K562 (cell line): ENCODE measurements around the gene PRRG1. TPM values are rescaled to one million over a fixed set of nuclear protein-coding genes. Genes with fewer than 3 reads are reported as not detected.

Source experiments
- ATAC-seq: fragments of 200-7000 bp; cut with Tn5 transposase; 3 replicates; pipeline ENCODE4 v1.9.1; 2020; ENCODE audit warnings: moderate library complexity
- BruUV-seq: library from RNA; stranded (reverse); fragments of 400-500 nt; replicated peaks from 2 replicates; lab custom pipeline; 2021; lab: Mats Ljungman, UMichigan
- CTCF ChIA-PET: fragments of 300-600 bp; formaldehyde crosslinking; extraction: SDS; loops from one replicate; lab custom pipeline; 2021; ENCODE audit warnings: low intra/inter-chr PET ratio; lab: Yijun Ruan, JAX
- POLR2A ChIA-PET: fragments of 300-600, 350-650 bp; sonication (Branson Sonifier 250); formaldehyde crosslinking; extraction: SDS; loops from one replicate; lab custom pipeline; 2021; ENCODE audit warnings: antibody characterized with exemption, inconsistent platforms; lab: Yijun Ruan, JAX
- DNase-seq, 4 experiments: peaks; one replicate each; pipeline versions ENCODE4 v3.0.0 to v3.0.0-alpha.2; 2011 to 2018; ENCODE audit warnings: low spot score in 3 of 4, mixed read lengths in 3 of 4; ENCODE audit errors: extremely low read depth in 1 of 4
- FAIRE-seq: peaks from 2 replicates; lab custom pipeline; 2011; peaks lifted over from hg19 to GRCh38; lab: Jason Lieb, UNC
- H2AFZ ChIP-seq: 2 replicates; pipeline ENCODE4 v1.6.0; 2011; ENCODE audit warnings: low read depth, low read length, control low read depth, inconsistent platforms
- H3K27ac ChIP-seq: fragments of 200-600 bp; 3 replicates; pipeline ENCODE4 v1.8.0; 2011; ENCODE audit warnings: low read depth, mild to moderate bottlenecking, control low read depth, inconsistent platforms, low read length, moderate library complexity, mixed read lengths; ENCODE audit errors: extremely low read depth
- H3K27me3 ChIP-seq, 2 experiments: fragments of 300-600 bp in 1 of 2; 2 replicates in 1 of 2; 3 replicates in 1 of 2; pipeline versions ENCODE4 v1.6.0 to v1.8.0; 2011; ENCODE audit warnings: inconsistent platforms in 2 of 2, low read length in 2 of 2, mild to moderate bottlenecking in 1 of 2, mixed read lengths in 1 of 2, moderate library complexity in 1 of 2; ENCODE audit not compliant: control insufficient read depth in 2 of 2, insufficient read depth in 2 of 2
- H3K36me3 ChIP-seq: fragments of 300-600 bp; 3 replicates; pipeline ENCODE4 v1.8.0; 2011; ENCODE audit warnings: mild to moderate bottlenecking, low read length, inconsistent platforms; ENCODE audit not compliant: control insufficient read depth, insufficient read depth
- H3K4me1 ChIP-seq, 2 experiments: fragments of 200-600 bp in 1 of 2; replicated peaks in 1 of 2; 2 replicates in 1 of 2; 3 replicates in 1 of 2; pipeline versions ENCODE4 v1.5.1 to v1.8.0; 2011; ENCODE audit warnings: inconsistent platforms in 2 of 2, low read length in 2 of 2, mild to moderate bottlenecking in 1 of 2, mixed read lengths in 1 of 2, moderate library complexity in 1 of 2; ENCODE audit not compliant: control insufficient read depth in 2 of 2, insufficient read depth in 2 of 2
- H3K4me2 ChIP-seq: 2 replicates; pipeline ENCODE4 v1.6.1; 2011; ENCODE audit warnings: low read length, control low read depth, inconsistent platforms, mixed read lengths; ENCODE audit not compliant: insufficient read depth
- H3K4me3 ChIP-seq: fragments of 200-600 bp; sonication (generic), shearing (Covaris generic); 2 replicates; pipeline ENCODE4 v1.5.1; 2016; ENCODE audit warnings: control low read depth, inconsistent platforms
- H3K79me2 ChIP-seq: fragments of 200-600 bp; 3 replicates; pipeline ENCODE4 v1.8.0; 2011; ENCODE audit warnings: low read length, inconsistent platforms; ENCODE audit not compliant: control insufficient read depth, insufficient read depth
- H3K9ac ChIP-seq, 2 experiments: 2 replicates each; pipeline versions ENCODE4 v1.6.0 to v1.6.1; 2011; ENCODE audit warnings: low read depth in 2 of 2, low read length in 2 of 2, control low read depth in 1 of 2, inconsistent platforms in 1 of 2, mild to moderate bottlenecking in 1 of 2, mixed read lengths in 1 of 2; ENCODE audit not compliant: insufficient read depth in 1 of 2
- H3K9me1 ChIP-seq: one replicate; pipeline ENCODE4 v1.6.0; 2011; ENCODE audit warnings: inconsistent platforms, mild to moderate bottlenecking, low read length, moderate library complexity; ENCODE audit not compliant: control insufficient read depth, insufficient read depth
- H3K9me3 ChIP-seq: replicated peaks from 2 replicates; pipeline ENCODE4 v1.5.1; 2011; ENCODE audit warnings: low read depth, low read length, inconsistent platforms; ENCODE audit not compliant: control insufficient read depth, insufficient read depth
- H4K20me1 ChIP-seq: replicated peaks from 2 replicates; pipeline ENCODE4 v1.6.1; 2011; ENCODE audit warnings: low read length, inconsistent platforms, mixed read lengths; ENCODE audit not compliant: control insufficient read depth, insufficient read depth
- CBFA2T3 ChIP-seq: fragments of 450-650 bp; IDR thresholded peaks from 2 replicates; pipeline ENCODE4 v1.6.1; 2017
- CEBPB ChIP-seq: fragments of 450-650 bp; IDR thresholded peaks from 2 replicates; pipeline ENCODE4 v1.6.1; 2016; ENCODE audit warnings: missing genetic modification characterization, missing compliant biosample characterization
- ESRRB ChIP-seq: fragments of 250-450 bp; sonication (Bioruptor Pico); IDR thresholded peaks from 2 replicates; pipeline ENCODE4 v1.5.0; 2020; ENCODE audit warnings: mild to moderate bottlenecking, moderate library complexity, borderline replicate concordance
- ILK ChIP-seq: fragments of 450-650 bp; IDR thresholded peaks from 2 replicates; pipeline ENCODE4 v1.6.1; 2016; ENCODE audit warnings: missing genetic modification characterization, low read depth, mild to moderate bottlenecking, missing compliant biosample characterization, moderate library complexity, borderline replicate concordance
- NFRKB ChIP-seq: fragments of 450-650 bp; IDR thresholded peaks from 2 replicates; pipeline ENCODE4 v1.6.1; 2016; ENCODE audit warnings: low read depth
- RBM25 ChIP-seq: fragments of 200-400 bp; formaldehyde crosslinking; IDR thresholded peaks from 2 replicates; pipeline ENCODE4 v1.6.1; 2018; ENCODE audit warnings: low read length, low read depth, moderate library complexity; ENCODE audit not compliant: severe bottlenecking
- SRSF9 ChIP-seq: fragments of 200-400 bp; formaldehyde crosslinking; IDR thresholded peaks from 2 replicates; pipeline ENCODE4 v1.6.1; 2017; ENCODE audit warnings: low read depth, low read length, borderline replicate concordance
- ZNF165 ChIP-seq: fragments of 250-450 bp; sonication (Bioruptor Pico); IDR thresholded peaks from 2 replicates; pipeline ENCODE4 v1.4.0; 2020; ENCODE audit warnings: borderline replicate concordance
- WGBS: fragments of 100-300 bp; shearing (Covaris generic); methylation state at CpG from one replicate; pipeline ENCODE4 v1.1.6; 2016; ENCODE audit warnings: low coverage, mixed read lengths; ENCODE audit not compliant: insufficient coverage; ENCODE audit errors: missing lambda C conversion rate; 5-methylcytosine and 5-hydroxymethylcytosine counted together
- in situ Hi-C: fragments of 300-500 bp; cut with MboI; formaldehyde crosslinking; loops from 4 replicates; pipeline ENCODE4 v1.15.0; 2018; ENCODE audit warnings: inconsistent platforms, mixed read lengths
- intact Hi-C: fragments of 100-400 bp; cut with micrococcal nuclease; formaldehyde crosslinking; loops from 2 replicates; pipeline ENCODE4 v1.14.2; 2022
- polyA plus RNA-seq, 8 experiments: library from polyadenylated mRNA; depleted of rRNA in 4 of 8; stranded (reverse) in 5 of 8; unstranded in 3 of 8; fragments of >200 nt; fragmentation: Nextera tagmentation in 2 of 8; fragmentation: Illumina TruSeq in 1 of 8; extraction: Ambion mirVana in 2 of 8; extraction: Trizol in 1 of 8; gene quantifications; 2 replicates each; pipeline versions ENCODE4 v1.2.1 to v1.2.3, GENCODE V29; 2011 to 2014; ENCODE audit warnings: inconsistent platforms in 1 of 8, missing spikeins in 1 of 8
- total RNA-seq, 7 experiments: library from RNA; depleted of rRNA in 6 of 7; stranded (reverse); fragments of >200 nt in 6 of 7; fragmentation: Illumina TruSeq in 2 of 7; extraction: Trizol in 2 of 7; gene quantifications; 2 replicates each; pipeline versions ENCODE4 v1.2.1 to v1.2.3, GENCODE V29; 2011 to 2021; ENCODE audit warnings: low replicate concordance in 1 of 7
- TF ChIP-seq, protein P1 (sequence below), 2 experiments: fragments of 450-650 bp; IDR thresholded peaks; 2 replicates each; pipeline ENCODE4 v1.6.1; 2016; ENCODE audit warnings: mild to moderate bottlenecking in 2 of 2, borderline replicate concordance in 1 of 2, low read depth in 1 of 2, moderate library complexity in 1 of 2

Gene PRRG1
- total and polyA plus RNA-seq, 9 of the 15 experiments (the other 6 are each of a cell fraction or from before 2014, with no cell fraction given), result 1.7 to 11.8 (median 4.2) TPM

DNA sequence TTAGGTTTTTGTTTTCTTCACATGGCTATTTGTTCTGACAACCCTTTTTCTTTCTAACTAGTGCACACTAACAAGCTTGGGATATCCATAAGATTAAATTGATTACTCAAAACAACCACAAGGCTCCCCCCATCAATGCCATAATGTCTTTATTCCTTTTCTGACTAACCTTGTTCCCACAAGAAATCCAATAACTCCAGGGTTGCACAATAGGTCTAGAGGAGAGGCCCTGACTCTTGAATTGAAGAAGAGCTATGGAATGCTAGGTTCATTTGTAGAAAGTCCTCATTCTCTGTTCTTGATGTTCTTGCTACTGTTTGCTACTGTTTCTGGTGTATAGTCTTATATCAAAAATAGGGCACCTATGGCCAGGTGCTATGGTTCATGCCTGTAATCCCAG is 71.0 kb downstream of the PRRG1 start:
- Histone ChIP-seq H3K36me3 (no peaks in the 10 kb centered on the region), H4K20me1 (no peaks in the 10 kb centered on the region), H3K4me3 (no peak overlapping the region), H3K27me3 (no peaks in the 10 kb centered on the region), H3K9me1 (no peaks in the 10 kb centered on the region), H3K27ac (no peak overlapping the region), H3K9me3 (no peaks in the 10 kb centered on the region), H3K79me2 (no peaks in the 10 kb centered on the region), H3K9ac (no peak overlapping the region), H3K4me2 (no peak overlapping the region), H2AFZ (no peak overlapping the region), H3K4me1 (no peaks in the 10 kb centered on the region)
- ChIA-PET POLR2A (no interaction called here), CTCF (no interaction called here)
- TF ChIP-seq ESRRB (CRISPR knock-in tag) (no peak), NFRKB (no peak), CEBPB (tag) (0 out of 2 replicates have a peak, but pooled peaks have one; percentile 14)
- intact Hi-C loops, result no loop called here
- DNase-seq (no peak), FAIRE-seq (no peak), ATAC-seq (no peak)
- in situ Hi-C loops, result no loop called here
- no TSS peak for BruUV-seq

DNA sequence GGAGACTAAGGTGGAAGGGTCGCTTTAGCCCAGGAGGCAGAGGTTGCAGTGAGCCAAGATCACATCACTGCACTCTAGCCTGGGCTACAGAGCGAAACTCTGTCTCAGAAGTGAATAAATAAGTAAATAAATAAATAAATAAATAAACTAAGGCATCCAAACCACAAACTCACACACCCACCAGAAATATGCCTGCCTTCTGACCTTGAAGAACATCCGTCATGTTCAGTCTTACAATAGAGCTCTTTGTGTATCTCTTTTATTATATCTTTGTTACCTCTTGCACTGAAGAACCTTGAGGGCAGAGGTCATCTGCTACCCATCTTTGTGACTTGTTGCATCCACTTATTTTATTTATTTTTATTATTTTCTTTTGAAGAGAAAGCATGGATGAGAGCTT is 71.6 kb downstream of the PRRG1 start:
- intact Hi-C loops (no loop called here), in situ Hi-C loops (no loop called here)
- no TSS peak for BruUV-seq
- Histone ChIP-seq H4K20me1 (no peaks in the 10 kb centered on the region), H3K9me3 (no peaks in the 10 kb centered on the region), H3K79me2 (no peaks in the 10 kb centered on the region), H3K27ac (no peak overlapping the region), H3K4me2 (no peak overlapping the region), H3K9ac (no peak overlapping the region), H3K4me1 (no peaks in the 10 kb centered on the region), H3K27me3 (no peaks in the 10 kb centered on the region), H3K4me3 (no peak overlapping the region), H3K36me3 (no peaks in the 10 kb centered on the region), H3K9me1 (no peaks in the 10 kb centered on the region), H2AFZ (no peak overlapping the region)
- ChIA-PET CTCF (no interaction called here), POLR2A (interaction anchor here (1.5 kb wide), 1 partner anchor 26 kb away, joined by 4 read pairs; no protein-coding TSS in a partner anchor)
- 65% methylated on average over 3 of the region's 3 CpGs for WGBS
- ATAC-seq (no peak), FAIRE-seq (no peak), DNase-seq (no peak)
- no peak for TF ChIP-seq ILK (tag)
- TF ChIP-seq RBM25, result no peak
- TF ChIP-seq ZNF165 (CRISPR knock-in tag), result no peak
- TF ChIP-seq, protein P1, sequence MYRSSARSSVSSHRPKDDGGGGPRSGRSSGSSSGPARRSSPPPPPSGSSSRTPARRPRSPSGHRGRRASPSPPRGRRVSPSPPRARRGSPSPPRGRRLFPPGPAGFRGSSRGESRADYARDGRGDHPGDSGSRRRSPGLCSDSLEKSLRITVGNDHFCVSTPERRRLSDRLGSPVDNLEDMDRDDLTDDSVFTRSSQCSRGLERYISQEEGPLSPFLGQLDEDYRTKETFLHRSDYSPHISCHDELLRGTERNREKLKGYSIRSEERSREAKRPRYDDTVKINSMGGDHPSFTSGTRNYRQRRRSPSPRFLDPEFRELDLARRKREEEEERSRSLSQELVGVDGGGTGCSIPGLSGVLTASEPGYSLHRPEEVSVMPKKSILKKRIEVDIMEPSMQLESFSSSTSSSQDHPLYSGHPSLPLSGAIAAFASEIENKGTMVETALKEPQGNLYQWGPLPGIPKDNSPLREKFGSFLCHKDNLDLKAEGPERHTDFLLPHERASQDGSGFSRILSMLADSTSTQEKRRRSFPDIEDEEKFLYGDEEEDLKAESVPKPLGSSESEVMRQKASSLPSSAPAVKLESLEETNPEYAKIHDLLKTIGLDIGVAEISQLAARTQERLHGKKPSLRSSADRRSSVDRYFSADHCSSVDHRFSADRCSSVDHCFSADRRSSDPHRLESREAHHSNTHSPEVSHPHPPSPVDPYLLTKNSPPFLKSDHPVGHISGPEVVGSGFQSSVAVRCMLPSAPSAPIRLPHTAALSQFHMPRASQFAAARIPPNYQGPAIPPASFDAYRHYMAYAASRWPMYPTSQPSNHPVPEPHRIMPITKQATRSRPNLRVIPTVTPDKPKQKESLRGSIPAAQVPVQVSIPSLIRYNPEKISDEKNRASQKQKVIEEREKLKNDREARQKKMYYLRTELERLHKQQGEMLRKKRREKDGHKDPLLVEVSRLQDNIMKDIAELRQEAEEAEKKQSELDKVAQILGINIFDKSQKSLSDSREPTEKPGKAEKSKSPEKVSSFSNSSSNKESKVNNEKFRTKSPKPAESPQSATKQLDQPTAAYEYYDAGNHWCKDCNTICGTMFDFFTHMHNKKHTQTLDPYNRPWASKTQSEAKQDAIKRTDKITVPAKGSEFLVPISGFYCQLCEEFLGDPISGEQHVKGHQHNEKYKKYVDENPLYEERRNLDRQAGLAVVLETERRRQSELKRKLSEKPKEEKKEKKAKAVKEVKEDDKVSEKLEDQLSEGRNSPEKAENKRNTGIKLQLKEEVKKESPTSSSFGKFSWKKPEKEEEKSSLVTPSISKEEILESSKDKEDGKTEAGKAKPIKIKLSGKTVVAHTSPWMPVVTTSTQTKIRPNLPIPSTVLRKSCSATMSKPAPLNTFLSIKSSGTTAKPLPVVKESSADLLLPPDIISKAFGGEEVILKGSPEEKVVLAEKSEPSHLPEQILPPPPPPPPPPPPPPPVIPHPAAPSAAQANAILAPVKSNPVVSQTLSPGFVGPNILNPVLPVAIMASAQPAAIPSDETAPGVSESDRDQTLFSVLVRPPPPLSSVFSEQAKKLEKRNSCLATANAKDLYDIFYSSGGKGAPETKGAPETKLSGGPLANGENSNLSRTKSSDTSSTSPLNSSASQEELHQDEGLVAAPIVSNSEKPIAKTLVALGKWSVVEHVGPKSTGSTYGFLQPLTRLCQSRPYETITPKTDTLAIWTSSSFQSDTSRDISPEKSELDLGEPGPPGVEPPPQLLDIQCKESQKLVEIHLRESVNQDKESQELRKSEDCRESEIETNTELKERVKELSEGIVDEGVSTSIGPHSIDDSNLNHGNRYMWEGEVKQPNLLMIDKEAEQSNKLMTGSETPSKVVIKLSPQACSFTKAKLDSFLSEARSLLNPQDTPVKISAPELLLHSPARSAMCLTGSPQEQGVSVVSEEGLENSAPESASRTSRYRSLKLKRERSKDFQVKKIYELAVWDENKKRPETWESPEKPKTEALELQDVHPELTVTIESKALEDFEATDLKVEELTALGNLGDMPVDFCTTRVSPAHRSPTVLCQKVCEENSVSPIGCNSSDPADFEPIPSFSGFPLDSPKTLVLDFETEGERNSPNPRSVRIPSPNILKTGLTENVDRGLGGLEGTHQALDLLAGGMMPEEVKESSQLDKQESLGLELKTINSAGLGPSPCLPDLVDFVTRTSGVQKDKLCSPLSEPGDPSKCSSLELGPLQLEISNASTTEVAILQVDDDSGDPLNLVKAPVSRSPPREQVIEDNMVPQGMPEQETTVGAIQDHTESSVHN (IDR thresholded peaks at IDR 0.05; ENCODE audit: borderline replicate concordance in 1 of 2, low read depth in 1 of 2), result no peak
- no peak for TF ChIP-seq CBFA2T3
- no peak for TF ChIP-seq SRSF9
